Activated T-cell treated with anti-CD3 and anti-CD28 coated beads for 1 hour (primary cell): ENCODE measurements around the gene PAX2.

Experiments used
- DNase-seq: peaks from one replicate; pipeline ENCODE4 v3.0.0-alpha.2; 2020; ENCODE audit warnings: low read depth

The PAX2 gene

DNA sequence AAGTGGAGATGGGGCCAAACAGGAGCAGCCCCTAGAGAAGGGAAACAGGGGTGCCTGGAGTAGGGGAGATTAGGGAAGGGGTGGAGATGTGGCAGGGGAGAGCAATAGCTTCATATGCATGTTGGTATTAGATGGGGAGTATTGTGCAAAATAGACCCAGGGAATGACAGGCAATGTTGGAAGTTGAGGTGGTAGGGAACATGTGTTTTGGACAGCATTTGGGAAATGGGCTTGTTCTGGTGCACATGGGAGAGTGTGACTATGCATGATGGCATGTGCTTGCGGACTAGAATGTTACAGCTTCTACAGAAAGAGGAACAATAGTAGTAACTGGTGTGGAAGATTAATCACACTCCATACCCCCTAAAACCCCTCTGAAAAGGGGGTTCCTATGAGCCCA, 10.4 kb downstream of the PAX2 start:
- DNase-seq, result no peak

DNA sequence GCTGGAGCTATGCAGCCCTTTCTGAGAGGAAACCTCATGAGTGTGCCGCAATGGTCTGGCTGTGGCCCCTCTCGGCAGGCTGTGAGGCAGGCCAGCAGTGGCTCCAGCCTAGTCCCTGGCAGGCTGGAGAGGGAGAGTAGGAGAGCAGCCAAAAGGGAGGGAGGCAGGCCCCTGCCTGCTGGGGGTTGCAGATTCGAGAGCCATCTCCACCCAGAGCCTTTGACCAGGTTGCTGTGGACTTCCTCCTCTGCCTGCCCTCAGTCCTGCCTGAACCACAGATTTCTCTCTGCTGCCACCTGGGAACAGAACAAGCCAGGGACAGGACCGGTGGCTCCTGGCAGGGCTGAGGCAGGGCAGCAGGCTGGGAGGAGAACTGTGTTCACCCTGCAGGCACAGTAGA, 13.9 kb downstream of the PAX2 start:
- DNase-seq, result no peak

DNA sequence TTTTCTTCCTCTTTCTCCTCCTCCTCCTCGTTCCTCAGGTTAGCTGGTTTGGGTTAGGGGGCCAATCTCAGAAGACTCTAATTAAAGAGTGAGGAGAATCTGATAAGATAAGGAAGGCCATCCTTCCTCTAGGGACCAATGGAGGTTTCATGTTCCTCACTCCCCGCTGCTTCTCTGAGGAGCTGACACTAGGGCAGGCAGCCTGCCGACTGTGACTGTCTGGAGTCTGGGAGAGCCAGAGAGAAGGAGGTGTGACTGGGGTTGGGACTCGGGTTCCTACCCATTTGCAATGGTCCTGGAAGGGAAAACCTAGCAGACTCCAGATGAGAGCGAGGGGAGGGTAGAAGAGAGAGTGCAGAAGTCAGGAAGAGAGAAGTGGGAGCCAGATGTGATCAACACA, 15.3 kb downstream of the PAX2 start:
- DNase-seq, result no peak

DNA sequence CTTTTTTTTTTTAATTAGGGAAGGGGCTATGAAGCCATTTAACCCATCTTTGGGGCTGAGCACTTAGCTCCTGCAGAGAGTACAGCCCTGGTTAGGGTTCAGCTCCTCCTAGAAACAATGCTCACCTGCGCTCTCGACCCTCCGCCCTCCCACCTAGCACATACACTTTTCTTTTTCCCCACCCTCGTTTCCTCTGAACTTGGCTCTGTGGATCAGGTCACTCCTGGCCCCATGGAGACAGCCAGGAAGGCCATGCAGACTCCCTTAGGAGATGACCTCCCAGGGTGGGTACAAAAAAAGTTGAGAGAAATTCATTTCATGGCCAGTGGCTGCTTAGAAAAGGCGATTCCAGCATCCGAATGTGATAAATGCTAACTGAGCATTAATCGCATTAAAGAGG, 15.8 kb downstream of the PAX2 start:
- DNase-seq, result no peak

DNA sequence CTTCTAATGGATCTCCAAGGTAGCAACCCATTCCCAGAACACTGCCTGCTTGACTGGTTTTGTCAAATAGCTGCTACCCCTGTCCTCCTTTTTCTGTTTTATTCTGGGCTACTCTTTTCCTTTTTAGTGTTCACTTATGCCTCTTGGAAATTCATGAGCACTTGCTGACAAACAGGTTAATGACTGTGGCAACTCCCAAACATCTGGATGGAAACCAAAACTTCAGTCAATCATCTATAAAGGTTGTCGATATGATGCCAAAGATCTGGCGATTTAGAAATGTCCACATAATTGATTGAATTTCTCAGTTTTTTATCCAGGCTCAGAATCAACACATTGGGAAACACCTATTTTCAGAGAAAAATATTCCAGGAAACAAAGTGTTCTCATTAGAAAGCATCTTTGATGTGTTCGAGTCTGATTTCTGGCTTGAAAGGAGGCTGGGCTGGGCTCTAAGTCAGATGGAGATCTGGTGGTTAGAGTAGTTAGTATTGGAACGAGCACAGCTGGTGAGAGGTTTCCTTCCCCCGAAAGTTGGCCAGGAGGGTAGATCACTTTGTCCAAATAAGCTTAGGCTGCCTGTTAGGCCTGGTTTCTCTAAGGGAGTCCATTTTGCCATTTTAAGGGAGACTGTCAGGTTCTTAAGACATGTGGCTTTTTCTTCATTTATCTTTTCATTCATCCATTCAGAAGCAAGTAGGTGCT, 17.8 kb downstream of the PAX2 start:
- no peak for DNase-seq

DNA sequence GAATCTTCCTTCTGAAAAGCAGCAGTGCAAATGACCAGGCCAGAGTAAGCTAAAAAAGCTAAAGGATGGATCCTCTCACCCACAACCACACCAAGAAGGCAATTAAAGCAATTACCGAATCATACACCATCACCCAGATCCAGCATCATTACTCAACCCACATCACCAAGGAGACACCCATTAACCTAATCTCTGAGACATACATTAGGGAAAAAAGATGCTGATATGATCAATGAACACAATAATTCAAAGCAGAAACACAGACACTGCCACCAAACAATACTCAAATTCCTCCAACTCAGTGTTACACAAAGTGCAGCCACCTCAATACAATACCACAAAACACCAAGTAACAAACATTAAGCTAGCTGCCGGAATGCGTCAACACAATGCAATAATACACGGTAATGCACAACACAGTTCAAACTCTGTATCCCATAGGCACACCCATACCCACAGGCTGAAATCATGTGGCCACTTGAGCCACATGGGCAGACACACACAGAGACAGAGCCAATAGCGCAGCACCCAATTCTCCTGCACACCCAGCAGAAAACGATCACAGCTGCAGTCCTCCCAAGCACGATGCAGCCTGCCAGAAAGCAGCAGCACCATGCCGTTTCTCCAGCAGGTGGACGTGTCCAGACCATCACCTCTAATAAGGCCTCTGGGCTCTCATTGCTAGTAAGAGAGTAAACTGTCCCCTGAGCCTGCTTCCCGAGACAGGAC, 21.5 kb downstream of the PAX2 start:
- DNase-seq, result no peak

DNA sequence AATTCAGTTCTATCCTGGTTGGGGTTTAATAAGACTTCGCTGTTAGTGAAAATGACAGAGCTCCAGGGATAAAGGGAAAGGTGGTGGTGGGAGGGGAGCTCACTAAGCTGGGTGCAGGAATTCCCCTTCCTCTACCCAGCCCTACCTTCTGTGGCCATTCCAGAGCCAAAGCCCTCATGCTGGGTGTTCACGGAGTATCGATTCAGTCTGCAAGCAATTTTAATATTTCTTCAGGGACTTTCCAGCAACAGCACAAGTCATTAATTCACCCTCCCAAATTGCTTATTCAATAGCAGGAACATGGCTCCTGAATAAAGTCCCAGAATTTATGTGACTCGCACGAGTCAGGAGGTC, 22.0 kb downstream of the PAX2 start:
- no peak for DNase-seq

DNA sequence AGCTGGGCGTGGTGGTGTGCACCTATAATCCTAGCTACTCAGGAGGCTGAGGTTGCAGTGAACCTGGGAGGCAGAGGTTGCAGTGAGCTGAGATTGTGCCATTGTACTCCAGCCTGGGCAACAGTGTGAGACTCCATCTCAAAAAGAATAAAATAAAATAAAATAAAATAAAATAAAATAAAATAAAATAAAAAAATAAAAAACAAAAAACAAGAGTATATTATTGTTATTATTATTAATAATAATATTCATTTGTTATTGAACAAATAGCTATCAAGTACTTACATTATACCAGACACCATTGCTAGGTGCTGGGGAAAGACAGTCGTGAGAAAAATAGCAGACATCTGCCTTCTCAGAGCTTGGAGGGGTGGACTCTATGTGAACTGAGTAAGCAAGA, 24.1 kb downstream of the PAX2 start:
- DNase-seq, result no peak

DNA sequence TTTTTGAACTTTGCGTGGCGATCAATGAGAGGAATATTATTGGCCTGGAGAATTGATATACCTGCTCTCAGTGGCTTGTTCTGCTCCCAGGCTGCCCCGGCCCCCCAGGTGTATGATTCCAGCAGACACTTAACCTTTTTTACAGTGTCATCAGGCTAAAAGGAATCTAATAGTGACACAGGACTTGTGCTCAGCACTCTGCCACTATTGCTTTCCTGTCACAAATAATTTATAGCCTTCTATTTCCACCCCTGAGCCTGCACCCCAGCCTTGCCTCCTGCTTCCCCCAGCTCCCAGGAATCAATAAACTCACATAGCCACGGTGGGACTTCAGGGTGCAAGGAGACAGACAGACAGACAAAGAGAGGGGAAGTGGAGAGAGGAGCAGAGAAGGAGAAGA, 28.3 kb downstream of the PAX2 start:
- DNase-seq, result no peak

DNA sequence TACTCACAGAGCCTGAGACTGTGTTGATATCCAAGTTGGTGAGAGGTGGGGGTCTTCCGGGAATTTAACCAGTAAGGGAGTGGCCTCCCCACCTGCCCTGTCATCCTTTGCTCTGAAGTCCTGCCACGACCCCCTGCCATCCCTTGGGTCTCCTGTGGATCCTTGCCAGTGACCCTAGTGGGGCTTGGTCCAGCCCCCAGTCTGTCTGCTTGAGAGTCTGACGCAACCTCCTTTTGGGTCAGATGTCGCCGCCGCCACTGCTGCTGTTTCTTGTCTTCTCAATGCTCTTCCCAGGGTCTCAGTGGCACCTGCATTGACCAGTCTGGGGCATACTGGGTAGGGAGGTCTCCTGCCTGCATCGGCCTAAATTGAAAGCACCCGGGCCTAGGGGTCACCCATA, 28.8 kb downstream of the PAX2 start:
- no peak for DNase-seq

DNA sequence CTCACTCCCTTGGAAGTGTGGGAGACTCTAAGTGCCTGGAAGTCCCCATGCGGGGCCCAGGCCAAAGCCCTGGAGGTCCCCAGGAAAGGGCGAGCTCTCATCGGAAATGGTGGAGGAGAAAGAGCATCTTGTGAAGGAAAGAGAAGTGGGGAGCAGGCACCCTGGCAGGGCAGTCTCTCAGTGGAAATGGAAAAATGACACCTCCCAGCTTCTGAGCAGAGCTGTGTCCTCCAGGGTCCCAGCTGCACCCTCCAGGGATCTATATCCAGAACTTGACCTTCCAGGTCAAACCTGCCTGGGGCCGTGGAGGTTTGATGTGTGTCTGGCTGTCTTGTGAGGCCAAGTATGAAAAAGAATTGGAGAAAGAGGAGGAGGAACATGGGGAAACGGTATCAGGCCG, 29.5 kb downstream of the PAX2 start:
- no peak for DNase-seq

DNA sequence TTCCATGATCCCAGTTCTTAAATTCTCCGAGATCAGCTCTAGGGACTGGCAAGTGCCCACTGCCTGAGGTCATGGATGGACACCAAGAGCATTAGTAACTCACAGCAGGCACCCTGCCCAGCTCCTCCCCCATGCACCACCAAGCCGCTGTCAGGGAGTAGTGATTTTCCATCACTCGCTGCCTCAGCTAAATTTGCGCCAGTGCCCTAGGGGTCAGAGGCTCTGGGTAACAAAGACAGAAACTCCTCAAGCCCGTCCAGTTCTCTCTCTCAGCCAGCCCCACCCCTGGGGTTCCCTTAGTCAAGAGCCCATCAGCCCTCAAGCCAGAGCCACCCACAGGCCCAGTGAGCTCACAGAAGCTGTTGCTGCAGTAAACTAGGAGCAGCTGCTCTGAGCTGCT, 30.0 kb downstream of the PAX2 start:
- no peak for DNase-seq

DNA sequence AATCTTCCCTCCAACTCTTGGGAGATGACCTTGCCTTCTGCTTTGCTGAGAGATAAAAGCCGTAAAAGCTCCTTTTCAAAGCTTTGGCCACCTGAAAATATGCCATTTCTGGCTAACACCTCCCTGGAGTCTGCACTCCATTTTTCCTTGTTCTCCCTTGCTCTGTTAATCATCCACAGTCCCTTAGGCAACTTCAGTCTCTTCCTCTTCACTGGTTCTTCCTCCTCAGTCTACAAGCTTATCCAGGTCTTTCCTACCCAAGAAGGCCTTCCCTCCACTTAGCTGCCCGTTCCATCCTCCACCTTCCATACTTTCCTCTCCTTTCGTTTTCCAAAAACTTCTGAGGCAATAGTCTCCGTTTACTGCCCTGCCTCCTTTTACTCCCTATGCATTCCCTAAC, 30.5 kb downstream of the PAX2 start:
- no peak for DNase-seq

DNA sequence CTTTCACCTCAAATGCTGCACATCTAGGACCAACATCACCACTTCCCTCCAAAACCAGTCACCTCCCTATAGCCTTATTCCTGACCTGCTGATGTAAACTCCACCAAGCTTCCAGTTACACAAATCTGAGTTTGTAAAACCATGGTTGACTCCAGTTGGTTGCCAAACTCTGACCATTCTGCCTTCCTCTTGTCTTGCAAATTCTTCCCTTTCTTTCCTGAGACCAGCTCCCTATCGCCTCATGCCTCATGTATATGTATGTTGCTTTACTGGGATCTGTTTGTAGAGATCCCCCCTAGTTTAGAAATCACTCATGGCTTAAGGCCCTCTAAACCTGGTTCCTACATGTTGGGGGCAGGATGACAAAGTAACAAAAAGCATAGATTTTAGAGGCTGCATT, 31.3 kb downstream of the PAX2 start:
- no peak for DNase-seq

DNA sequence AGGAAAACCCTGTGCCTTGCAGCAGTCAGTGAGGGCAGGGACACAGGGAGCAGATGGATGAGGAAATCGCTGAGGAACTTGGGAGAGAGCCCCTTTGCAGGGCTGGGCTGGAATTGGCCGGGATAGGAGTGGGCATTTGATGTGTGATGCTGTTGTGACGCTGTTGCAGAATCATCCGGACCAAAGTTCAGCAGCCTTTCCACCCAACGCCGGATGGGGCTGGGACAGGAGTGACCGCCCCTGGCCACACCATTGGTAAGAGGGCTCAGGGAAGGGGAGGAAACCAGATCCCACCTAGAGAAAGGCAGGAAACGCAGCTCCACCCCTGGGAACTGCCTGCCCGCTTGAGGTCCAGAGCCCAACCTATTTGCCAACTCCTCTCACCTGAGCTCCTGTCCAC, 33.9 kb downstream of the PAX2 start:
- no peak for DNase-seq

DNA sequence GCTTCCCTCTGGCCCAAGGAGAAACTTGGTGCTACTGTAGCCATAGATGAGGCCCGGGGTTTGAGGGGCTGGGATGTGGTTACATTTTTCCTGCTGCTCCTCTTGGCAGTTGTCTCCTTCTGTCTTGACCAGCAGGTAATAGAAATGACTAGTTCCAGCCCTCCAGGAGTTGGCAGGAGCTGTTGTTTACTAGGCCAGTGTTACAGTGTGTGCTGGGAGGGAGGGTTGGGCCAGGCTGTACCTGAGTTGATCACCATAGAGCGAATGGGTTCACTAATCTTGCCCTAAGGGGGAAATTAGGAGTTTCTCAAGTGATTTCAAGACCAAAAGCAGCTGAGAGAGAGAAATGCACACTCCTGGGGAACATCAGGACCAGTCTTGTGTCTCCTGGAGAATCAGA, 34.9 kb downstream of the PAX2 start:
- no peak for DNase-seq

DNA sequence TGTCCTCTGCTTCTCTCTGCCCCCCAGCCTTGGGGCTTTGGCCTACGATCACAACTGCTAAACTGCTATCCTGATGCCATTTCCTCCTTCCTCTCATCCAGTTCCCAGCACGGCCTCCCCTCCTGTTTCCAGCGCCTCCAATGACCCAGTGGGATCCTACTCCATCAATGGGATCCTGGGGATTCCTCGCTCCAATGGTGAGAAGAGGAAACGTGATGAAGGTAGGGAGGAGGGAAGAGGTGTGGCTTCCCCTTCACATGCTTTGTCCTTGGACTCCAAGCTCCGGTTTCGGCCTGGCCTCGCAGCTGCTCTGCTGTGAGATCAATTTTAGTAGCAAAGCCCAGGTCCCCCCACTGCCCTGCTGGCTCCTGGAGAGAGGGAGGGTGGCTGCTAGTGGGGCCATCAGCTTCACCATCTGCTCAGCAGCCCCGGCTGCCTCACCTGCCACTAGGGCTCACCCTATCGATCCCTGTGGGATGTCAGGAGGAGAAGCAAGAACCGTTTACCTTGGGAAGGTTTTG, 35.8 kb downstream of the PAX2 start:
- DNase-seq, result no peak

DNA sequence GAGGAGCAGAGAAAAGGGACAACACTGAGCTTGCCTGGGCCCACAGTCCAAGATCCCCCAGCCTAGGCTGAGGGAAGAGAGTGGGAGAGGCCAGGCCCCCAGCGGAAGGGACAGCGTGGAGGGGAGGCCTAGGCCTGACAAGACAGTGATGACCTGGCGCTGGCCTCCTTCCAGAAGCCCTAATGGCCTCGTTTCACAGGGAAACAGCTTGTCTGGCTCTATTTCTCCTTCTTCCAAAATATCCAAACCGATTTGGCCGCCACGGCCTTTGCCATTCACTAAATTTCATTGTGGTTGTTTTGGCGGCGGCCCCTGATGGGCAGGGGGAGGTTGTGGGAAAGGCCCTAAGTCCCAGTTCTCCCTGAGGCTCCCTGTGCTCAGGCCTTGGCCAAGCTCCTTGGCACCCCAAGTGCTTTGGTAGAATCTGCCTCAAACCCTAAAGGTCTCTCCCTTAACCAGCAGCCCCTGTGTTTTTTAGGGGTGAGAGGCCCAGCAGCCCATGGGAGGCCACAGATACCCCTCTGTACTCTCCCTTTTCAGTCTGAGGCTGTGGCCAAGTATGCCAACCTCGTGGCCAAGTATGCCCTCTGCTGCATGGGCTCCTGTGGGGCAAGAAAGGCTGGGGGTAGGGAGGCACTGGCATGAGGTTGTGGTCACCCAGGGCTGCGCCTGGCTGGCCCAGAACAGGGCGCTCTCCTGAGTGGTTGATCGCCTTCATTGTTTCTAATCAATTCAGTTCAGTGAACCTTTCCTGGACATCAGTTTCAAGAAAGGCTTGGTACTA, 37.3 kb downstream of the PAX2 start:
- no peak for DNase-seq

DNA sequence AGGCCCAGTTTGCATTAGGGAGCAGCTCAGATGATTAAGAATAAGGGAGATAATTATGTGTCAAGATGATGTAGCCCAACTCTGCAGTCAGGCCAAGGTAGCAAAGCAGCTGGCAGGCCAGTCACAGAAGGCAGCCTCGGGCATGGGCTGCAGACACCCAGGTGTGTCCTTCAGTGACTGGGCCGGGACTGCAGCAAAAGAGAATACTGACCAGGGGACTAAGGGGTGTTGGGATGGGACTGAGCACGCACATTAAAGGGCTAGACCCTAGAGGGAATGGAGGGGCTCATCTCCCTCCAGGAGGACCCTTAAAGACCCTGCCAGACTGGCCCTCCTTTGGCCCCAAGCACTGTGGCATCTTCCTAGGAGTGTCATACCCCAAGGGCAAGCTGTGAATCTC, 38.7 kb downstream of the PAX2 start:
- DNase-seq, result no peak

DNA sequence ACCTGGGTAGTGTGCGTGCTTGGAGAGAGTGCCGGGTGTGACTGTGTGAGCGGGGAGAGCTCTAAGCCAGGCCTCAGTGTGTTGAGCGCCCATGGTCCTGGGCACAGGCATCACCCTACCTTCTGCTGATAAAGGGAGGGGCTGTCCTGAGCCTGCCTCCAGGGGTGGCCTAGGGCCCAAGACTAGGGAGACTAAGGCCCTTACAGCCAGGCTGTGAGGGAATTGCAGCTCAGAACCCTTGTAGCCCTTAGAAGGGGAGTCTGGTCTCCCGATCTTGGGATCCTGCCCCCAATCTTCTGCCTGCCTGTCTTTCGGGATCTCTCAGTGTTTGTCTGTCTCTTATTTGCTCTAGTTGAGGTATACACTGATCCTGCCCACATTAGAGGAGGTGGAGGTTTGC, 41.2 kb downstream of the PAX2 start:
- no peak for DNase-seq

DNA sequence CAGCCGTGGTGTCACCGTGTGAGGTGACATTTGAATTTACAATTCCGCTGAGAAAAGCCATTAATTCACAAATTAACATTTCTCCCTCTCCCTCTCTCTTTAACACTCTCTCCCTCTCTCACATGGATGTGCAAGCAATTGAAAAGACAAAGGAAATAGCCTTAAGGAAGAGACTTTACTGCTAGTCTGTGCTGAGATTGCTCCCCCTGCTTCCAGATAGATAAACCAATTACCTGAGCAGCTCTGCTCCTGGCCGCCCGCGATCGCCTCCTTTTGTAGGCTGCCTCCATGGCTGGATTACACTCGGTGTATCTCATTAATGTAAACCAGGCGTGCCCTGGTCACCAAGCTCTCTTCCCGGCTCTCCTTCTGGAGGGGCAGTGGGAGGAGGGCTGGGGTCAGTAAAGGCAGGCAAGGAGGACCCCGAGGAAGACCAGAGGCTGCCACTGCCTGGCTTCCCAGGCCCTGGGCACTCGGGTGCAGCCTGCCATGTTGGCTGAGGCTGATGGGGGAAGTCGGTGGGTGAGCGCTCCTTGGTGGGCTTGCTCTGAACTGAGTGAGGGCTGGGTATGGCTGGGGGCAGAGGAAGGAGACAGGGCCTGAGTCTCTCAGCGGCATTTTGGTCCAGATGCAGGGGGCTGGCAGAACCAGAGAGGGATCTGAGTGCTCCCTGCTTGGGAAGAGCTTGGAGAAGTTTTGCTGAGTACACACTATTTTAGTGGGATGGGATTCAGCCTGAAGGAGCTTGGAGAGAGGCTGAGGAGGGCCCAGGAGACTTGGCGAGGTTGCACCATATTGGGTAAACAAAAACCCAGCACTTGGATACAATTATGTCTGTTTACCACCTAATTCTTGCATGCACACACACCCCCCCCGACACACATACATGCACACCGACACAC, 42.9 kb downstream of the PAX2 start:
- DNase-seq, result no peak

DNA sequence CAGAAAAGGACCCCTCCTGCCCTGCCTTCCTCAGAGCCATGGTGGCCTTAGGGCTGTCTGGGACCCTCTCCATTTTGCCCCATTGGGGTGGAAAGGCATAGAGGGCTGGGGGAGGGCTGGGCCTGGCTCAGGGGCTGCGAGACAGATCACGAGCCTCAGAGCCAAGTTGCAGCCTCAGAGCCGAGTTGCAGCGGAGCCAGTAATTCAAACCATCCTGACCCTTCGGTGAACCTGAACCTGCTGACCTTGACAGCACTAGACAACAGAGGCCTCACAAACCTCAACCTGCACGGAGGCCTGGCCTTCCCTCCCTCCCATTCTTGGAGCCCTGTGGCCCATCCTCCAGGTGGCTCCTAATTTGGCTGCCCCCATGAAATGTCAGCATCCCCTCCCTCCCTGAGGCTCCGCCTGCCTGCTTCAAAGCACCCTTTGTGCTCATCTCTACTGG, 45.4 kb downstream of the PAX2 start:
- DNase-seq, result no peak
